HG03521 (cell line): ENCODE results near the gene DRAM1.
"Not testable (repeated sequence)": the region's sequence is repeated elsewhere in the genome, so short reads cannot be mapped to it uniquely, and the experiment has no call there.

Experiments used
- ATAC-seq: cut with Tn5 transposase; IDR thresholded peaks from one replicate; pipeline ENCODE4 v1.9.1; 2021; ENCODE audit warnings: mild to moderate bottlenecking, moderate library complexity; ENCODE audit not compliant: unreplicated experiment

The DRAM1 gene

DNA sequence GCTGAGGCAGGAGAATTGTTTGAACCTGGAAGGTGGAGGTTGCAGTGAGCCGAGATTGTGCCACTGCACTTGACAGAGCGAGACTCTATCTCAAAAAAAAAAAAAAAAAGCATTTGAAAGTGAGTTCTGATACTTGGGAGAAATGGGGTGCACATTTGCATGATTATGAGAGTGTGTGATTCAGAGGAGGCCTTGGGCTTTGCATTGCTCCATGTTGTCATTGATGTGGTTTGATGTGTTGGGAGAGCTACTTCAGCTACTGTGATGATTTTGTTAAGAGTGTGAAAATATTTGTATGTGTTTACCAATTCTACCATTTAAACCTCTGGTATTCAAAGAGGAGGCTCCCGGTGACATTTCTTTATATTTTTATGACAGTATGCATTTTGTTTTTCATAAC is 24.4 kb downstream of the DRAM1 start:
- ATAC-seq, result no peak

DNA sequence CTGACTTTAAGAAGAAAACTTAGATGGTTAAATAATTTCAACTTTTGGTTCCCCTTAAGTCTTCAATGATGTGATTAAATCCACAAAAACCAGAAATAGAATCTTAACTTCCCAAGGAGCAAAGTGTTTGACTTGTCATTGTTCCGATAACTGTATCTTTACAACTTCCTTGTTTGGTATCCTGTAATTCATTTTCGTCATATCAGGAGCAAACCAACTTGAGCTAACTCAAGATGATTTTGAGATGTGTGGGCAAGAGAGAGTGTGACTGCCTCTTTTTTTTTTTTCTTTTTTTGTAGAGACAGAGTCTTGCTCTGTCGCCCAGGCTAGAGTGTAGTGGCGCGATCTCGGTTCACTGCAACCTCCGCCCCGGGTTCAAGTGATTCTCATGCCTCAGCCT is 25.3 kb downstream of the DRAM1 start:
- ATAC-seq, result no peak

DNA sequence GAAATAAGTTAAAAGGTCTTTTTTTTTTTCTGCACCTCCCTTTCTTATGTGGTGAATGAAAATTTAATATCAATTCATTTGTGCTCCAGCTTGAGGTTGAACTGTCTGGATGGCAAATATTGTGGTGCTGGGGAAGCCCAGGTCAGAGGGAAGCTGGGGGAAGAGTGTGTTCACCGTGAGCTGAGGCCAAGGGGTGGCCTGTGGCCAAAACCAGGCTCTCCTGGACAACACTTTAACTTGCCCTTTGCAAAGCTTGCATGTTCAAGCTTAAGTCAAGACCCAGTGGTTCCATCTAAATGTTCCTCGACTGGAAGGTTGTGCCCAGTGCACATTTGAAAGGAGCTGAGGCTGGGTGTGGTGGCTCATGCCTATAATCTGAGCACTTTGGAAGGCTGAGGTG is 28.8 kb downstream of the DRAM1 start:
- ATAC-seq, result no peak

DNA sequence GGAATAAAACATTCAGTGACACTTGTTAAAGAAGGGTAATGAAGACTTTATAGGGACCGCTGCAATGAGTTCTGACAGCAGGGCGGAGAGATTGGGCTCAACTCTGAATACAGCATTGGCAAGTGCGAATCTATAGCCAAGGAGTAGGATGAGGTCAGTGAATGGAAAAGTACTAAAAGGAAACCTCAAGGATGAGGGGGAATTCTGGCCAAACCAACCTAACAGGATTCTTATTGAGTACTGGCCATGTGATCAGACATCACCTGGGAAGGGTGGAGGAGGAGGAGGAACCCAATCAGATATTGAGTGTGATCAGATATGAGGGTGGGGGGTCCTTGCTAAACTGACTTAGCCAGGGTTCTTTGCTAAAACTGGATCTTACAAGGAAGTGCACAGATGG is 31.0 kb downstream of the DRAM1 start:
- no peak for ATAC-seq

DNA sequence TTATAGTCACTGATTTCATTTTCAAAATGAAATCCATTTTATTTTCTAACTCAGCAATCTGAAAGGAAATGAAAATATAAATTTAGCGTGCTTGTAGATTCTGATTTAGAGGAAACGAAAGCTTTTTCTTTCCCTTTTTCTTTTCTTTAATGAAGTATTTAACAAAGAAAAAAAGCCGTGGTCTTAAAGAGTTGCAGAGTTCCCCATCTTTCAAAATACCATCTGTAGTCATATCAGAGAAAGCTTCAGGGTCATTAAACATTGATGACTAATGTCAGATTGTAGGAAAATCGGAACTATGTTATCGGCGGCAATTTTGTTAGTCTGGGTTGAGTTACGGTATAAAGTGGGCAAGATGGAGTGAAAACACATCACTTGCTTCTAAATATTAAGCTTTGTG is 32.3 kb downstream of the DRAM1 start:
- no peak for ATAC-seq

DNA sequence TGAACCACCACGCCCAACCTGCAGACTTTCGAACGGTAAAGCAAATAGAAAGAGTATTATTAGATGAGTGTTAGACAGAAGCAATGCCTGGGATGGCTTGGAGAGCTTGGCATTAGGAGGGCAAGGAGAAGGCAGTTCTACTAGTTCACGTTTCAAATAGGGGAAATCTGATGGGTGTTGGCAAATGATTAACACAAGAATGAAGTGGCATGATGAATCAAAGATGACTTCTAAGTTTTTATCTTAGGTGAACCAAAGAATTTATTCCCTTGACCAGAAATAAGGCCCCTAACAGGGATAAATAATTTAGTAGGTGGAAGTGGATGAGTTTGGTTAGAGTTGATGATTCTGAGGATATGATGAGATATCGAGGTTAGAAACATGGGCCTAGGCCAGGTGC is 38.5 kb downstream of the DRAM1 start:
- no peak for ATAC-seq

DNA sequence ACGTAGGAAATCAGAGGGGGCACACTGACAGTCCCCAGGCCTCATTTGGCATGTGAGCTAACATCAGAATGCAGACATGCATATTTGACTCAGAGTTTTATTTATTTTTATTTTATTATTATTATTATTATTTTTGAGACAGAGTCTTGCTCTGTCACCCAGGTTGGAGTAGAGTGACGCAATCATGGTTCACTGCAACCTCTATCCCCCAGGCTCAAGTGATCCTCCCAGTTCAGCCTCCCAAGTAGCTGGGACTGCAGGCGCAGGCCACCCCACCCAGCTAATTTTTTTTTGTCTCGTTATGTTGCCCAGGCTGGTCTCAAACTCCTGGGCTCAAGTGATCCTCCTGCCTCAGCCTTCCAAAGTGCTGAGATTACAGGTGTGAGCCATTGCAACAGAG is 41.4 kb downstream of the DRAM1 start:
- not testable (repeated sequence) for ATAC-seq

DNA sequence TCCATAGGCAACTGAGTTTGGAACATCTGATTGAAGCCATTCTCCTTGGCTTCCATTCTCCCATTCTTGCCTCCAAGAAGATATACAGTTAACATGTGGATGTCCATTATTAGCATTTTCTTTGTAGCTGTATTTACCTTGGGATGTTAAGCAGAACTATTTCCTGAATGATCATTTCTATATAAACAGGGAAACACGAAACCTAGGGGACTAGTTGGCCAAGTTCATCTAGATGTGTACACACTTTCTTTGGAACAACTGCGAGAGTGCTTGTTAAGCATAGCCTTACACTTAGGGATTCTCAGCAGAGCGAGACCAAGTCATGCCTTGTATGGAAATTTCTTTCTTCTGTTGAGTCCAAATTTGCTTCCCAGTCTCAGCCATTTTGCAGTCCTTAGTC is 42.1 kb downstream of the DRAM1 start:
- no peak for ATAC-seq

DNA sequence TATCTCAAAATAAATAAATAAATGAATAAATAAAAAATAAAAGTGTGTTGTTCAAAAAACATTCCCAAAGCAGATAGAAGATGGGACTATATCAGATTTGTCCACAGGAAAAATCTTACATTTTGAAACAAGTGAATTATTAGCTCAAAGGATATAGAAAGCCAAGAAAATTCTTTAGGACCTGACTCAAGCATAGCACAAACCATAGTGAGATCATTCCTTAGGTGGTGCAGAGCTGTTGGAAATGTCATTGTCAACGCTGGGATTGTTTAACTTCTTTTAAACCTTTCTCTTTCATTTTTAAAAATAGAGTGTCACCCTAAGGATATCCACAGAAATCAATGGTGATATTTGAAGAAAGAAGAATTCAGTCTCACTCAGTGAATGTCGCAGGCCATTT is 43.5 kb downstream of the DRAM1 start:
- ATAC-seq, result no peak

DNA sequence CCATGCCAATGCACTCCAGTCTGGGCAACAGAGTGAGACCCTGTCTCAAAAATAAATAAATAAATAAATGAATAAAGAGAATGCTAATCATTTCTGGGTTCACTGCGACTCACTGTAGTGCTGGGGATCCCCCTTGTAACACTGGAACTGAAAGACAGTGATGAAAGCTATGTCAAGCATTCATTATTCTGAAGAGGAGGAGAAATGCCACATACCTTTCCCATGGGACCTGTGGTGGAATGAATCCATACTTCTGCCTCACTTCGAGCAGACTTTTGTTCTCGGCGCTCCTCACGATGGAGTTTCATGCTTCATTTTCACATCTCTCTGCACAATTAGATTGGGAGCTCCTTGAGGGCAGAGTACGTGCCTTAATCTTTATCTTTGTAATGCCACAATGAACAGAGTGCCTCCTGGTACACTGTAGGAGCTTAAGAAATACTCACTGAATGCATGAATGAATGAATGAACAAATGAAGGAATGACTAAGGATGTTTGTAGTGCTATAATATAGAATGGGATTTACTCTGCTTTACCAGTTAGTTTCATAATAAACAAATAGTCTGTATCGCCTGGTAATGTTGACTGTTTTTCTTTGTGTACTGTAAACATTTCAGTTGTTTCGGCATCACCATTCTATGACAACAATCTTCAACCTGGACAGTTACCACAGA is 45.8 kb downstream of the DRAM1 start:
- ATAC-seq, result no peak

DNA sequence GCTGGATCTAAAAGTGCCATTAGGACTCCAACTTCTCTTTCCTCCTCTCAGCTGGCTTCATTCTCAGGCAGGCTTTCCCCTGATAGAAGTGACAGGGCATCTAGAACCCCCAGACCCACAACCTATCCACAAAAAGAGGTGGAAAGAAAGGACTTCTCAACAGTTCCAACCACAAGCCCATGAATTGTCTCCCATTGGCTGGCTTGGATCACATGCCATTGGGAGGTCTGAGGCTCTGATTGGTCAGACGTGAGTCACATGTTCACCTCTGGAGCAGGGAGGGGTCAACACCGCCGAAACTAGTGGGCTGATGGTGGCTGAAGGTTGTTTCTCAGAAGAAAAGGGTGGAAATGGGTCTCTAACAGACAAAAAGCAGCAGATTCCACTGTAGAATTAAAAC is 47.2 kb downstream of the DRAM1 start:
- no peak for ATAC-seq

DNA sequence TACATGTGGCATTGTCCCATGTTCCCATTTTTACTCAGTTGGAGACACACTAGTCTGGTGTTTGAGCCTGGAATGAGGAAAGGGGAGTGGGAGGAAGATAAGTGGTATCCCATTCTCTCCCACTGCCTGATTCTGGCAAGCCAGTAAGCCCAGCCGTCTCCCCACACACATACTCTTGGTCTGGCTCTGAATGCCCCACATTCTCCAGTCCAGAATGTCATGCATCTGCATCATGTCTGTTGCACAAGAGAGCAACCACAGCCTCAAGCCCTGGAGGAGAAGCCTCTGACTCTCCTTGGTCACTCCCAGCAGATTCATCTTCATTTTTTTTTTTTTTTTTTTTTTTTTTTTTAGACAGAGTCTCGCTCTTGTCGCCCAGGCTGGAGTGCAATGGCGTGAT is 48.0 kb downstream of the DRAM1 start:
- no peak for ATAC-seq

DNA sequence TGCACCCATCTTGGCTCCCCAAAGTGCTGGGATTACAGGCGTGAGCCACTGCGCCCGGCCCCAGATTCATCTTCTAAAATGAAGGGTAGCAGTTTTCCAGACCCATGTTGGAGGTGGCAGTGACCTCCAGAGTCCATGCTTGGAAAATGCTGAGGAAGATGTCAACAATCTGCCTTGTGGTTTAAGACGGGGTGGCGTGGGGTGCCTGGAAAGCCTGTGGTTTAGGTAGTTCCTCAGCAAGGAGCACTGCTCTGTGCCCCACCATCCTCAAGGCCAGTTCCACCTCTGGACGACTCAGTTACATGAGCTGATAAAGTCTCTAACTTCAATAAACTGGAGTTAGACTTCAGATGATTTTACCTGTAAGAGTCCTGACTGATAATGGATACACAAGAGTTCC is 48.6 kb downstream of the DRAM1 start:
- no peak for ATAC-seq

DNA sequence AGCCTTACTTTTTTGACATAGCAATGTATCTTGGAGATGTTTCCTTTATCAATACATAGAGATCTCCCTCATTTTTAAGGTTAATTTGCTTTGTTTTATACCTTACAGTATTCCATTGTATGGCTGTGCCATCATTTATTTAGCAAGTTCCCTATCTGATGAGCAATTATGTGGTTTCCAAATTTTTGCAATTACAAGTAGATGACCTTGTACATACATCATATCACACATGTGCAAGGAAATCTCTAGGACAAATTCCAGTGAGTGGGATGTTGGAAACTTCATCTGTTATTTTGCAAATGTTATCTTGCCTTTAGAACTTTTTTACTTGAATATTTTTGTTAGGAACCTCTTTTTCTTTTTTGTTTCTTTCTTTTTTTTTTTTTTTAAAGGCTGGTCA is 49.7 kb downstream of the DRAM1 start:
- no peak for ATAC-seq

DNA sequence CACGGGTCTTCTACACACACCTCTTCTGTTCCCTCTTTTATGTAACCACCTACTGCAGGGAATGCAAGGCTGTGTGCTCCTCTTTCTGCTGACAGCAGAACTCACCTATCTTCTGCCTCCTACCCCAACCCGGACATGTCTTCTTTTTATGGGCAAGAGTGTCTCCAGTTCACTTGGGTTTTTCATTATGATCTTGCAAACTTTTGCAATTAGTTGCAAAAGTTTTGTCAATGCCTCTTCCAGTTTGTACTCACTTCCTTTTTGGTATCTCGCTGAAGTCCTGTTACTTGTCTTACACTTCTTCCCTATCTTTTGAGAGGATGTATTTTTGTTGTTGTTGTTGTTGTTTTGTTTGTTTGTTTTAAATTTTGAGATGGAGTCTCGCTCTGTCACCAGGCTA is 50.6 kb downstream of the DRAM1 start:
- ATAC-seq, result no peak

DNA sequence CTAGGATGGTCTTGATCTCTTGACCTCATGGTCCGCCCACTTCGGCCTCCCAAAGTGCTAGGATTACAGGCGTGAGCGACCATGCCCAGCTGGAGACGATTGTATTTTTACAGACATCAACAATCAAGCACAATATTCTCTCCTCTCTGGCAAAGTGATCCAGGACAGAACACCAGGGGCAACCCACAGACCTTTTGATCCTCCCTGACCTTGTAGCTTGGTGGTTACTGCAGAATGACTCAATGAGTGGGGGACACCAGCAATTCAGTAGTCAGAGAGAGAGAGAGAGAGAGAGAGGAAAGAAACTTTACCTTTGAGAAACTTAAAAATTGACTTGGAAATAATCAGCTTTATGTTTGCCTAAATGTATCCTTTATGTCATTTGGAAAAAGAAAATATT is 51.2 kb downstream of the DRAM1 start:
- no peak for ATAC-seq

DNA sequence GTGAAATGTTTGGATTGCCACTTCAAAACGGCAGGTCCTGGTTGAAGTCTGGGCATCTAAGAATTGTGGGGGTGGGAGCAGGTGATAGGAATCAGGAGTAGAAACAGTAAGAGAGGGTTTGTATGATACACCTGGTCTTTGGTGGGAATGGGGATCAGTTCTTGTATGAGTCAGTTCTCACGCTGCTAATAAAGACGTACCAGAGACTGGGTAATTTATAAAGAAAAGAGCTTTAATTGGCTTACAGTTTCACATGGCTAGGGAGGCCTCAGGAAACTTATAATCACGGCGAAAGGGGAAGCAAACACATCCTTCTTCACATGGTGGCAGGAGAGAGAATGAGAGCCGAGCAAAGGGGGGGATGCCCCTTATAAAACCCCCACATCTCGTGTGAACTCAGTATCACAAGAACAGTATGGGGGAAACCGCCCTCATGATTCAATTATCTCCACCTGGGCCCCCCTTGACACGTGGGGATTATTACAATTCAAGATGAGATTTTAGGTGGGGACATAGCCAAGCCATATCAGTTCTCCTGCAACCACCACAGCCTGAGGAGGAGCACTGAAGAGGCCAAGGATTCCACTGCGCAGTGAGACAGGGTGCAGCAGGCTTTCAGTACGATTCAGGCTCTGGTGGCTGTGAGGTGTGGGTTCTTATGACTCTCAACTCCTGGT is 52.1 kb downstream of the DRAM1 start:
- ATAC-seq, result no peak

DNA sequence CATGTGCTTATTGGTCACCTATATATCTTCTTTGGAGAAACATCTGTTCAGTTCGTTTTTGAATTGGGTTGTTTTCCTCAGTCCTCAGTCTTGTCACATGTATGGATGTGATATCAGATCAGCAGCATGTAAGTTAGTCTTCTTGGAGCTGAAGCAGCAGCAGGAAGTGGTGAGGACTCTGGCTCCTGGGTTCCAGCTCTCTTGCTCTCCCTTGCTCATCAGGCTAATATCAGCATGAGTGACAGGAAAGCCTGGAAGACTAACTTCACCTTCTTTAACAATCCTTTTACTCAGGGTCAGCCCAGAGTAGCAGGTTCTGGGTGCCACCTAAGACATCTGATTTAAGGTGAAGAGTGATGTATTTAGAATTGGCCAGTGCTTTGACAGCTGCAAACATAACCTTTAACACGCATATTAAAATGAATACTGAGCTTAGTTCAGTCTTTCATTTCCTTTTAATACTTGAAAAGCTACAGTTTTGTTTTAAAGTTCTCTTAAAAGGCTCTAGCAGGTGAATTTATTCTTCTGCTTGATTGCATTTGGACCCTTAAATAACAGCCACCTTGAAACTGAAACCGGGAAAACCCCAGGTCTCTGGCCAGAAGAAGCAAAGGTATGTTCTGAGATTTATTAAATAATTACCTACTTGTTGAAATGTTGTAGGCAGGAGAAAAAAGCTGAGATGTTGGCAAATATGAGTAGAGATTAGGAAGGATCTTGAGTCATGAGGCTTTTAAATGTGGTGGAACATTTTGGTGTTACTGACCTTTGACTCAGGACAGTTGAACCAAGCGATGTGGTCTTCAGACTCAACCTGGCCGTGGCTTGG is 54.3 kb downstream of the DRAM1 start:
- ATAC-seq, result peak; percentile 37

DNA sequence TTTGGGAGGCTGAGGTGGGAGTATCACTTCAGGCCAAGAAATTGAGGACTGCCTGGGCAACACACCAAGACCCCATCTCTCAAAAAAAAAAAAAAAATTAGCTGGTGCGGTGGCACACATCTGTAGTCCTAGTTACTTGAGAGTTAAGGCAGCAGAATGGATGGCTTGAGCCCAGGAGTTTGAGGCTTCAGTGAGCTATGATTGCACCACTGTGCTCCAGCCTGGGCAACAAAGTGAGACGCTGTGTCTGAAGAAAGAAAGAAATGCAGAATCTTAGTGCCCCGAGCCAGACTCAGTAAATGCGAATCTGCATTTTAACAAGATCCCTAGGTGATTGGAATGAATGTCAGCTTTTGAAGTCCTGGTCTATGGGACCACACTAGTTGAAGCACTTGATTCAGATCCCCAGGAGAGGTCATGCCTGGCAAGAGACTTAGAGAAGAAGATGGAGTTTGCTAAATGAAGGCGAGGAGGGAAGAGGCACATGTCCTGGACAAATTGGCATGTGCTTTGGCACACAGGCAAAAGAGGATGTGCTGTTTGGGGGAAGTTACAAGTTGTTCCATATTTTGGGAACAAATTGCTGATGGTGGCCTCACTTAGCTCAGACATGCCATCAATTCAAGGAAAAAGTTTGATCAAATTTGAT is 56.6 kb downstream of the DRAM1 start:
- ATAC-seq, result no peak

DNA sequence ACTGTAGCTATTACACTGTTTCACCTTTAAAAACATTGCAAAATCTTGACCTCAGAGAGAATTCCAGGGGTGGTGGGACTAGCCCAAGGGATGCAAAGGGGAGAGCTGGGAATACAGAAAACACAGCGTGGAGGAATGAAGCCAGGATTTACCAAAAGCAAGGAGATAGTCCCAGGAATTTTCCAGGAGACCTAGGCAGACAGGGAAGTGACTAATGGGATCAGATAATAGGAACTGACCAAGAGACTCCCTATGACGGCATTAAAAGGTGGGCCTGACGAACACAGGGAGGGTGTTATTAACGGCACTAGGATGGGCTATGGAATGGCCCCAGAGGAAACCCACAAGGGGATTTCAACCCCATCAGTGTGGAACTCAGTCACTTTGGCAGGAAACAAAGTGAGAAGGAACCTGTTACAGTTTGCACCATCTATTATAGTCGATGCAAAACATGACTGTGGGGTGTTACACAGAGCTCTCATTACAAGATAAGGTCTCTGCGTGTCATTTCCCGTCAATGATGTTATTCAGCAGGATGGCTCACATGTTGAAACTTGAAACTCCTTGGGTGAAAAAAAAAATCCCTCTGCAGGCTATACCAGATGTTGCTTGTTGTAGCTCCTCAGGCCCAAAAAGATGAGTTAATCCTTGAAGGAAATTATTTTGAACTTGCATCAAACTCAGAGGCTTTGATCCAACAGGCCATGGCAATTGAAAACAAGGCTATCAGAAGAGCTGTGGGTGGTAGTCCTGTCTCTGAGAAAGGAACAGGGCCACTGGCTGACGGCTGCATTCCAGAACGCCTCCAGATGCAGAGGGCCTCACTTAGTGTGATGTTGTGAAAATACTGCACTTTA is 58.7 kb downstream of the DRAM1 start:
- ATAC-seq, result peak; percentile 72

DNA sequence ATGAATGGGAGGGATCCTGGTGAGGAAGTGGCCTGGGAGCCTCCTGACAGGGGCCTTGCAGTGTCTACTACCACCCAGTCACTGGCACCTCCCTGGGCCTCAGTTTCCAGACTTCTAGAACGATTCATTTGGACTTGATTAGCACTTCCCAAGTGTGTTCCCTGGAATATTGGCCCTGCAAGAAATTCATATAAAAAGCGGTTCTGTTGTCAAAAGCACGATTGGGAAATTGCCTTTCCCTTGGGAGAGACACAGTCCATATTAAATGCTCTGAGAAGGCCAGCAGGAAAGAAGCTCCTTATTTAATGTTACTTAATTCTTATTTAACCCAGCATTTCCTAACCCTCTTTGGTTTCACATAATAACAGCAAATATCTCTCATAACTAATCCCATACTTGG is 61.9 kb downstream of the DRAM1 start:
- no peak for ATAC-seq
